ENCODE data around the gene SPEF1. TPM values are rescaled to one million over a fixed set of nuclear protein-coding genes. Genes with fewer than 3 reads are reported as not detected.

Gene SPEF1
- total RNA-seq, 4 donors from 2014 or later = 1.3 TPM; not detected in 3

- TF ChIP-seq, protein P1, sequence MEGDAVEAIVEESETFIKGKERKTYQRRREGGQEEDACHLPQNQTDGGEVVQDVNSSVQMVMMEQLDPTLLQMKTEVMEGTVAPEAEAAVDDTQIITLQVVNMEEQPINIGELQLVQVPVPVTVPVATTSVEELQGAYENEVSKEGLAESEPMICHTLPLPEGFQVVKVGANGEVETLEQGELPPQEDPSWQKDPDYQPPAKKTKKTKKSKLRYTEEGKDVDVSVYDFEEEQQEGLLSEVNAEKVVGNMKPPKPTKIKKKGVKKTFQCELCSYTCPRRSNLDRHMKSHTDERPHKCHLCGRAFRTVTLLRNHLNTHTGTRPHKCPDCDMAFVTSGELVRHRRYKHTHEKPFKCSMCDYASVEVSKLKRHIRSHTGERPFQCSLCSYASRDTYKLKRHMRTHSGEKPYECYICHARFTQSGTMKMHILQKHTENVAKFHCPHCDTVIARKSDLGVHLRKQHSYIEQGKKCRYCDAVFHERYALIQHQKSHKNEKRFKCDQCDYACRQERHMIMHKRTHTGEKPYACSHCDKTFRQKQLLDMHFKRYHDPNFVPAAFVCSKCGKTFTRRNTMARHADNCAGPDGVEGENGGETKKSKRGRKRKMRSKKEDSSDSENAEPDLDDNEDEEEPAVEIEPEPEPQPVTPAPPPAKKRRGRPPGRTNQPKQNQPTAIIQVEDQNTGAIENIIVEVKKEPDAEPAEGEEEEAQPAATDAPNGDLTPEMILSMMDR (IDR thresholded peaks at IDR 0.05; ENCODE audit: low read depth) = no peak
Measured at GRCh38 chr20:3732327-3733118, 48.7 kb downstream of the SPEF1 start, which contains the start of gene HSPA12B. HSPA12B (plus strand) TSS chr20:3732685; CDS start chr20:3738675, 5,990 bp downstream.

- TF ChIP-seq, protein P1 (IDR thresholded peaks at IDR 0.05; ENCODE audit: low read depth) = no peak
Measured at GRCh38 chr20:3731944-3732326, 49.3 kb downstream of the SPEF1 start.

- TF ChIP-seq, protein P1 (IDR thresholded peaks at IDR 0.05; ENCODE audit: low read depth) = no peak
Measured at GRCh38 chr20:3730803-3731672, 50.2 kb downstream of the SPEF1 start.

DNA sequence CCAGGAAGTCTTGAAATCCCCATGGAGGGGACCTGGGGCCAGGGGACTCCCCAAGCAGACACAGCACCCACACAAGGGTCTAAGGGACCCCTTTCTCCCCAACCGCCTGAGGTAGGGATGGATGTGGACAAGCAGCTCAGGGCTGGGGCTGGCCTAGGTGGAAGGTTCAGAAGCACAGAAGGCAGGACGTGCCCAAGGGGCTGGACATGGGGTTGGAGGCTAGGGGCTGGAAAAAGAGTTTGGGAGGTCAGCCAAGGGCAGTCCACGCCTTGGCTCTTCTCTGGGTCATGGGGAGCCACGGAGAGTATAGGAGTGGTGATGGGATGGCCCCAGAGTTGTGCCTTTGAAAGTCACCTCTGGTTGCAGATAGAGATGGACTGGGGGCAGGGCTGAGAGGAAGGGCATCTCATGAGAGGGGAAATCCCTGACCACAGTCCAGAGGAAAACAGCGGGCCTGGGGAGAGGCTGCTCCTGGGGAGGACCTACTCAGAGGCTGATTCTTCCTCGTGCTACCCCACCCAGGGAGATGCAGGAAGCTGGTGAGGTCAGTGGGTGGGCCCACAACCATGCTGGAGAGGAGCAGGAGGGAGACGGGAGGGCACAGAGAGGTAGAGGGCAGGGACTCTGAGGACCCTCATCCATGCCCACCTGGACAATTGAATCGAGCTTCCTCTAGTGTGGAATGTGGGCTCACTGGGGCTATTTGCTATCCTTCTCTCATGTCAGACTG, 51.3 kb downstream of the SPEF1 start:
- TF ChIP-seq, protein P1 (IDR thresholded peaks at IDR 0.05; ENCODE audit: low read depth) = no peak

DNA sequence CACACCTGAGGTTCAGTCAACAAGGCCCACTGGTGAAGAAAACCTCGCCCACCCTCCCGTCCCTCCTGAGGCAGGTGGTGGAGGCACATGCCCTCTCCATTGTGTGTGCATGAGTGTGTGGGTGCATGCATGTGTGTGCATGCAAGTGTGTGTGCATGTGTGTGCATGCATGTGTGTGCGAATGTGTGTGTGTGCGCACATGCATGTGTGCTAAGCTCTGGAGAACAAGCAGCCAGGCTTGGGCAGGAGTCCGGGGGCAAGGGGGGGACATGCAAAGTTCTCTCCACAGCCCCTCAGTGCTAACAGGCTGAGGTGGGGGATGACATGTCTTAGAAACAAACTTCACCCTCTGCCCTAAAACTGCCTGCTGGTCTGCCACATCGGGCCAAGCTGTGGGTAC, 51.9 kb downstream of the SPEF1 start:
- TF ChIP-seq, protein P1 (IDR thresholded peaks at IDR 0.05; ENCODE audit: low read depth) = no peak

GRCh38 chr20:3728876-3729275, 52.4 kb downstream of the SPEF1 start:
- TF ChIP-seq, protein P1 (IDR thresholded peaks at IDR 0.05; ENCODE audit: low read depth) = no peak

Data from subcutaneous adipose tissue (tissue), 4 donors.